Panc1 (cell line): ENCODE data around the gene SRSF3. TPM values are rescaled to one million over a fixed set of nuclear protein-coding genes. Genes with fewer than 3 reads are reported as not detected.

Experiments used
- ATAC-seq: fragments of 200-7000 bp; cut with Tn5 transposase; 2 replicates; pipeline ENCODE4 v1.9.1; 2020; ENCODE audit warnings: mild to moderate bottlenecking, moderate library complexity
- BruUV-seq: library from RNA; stranded (reverse); fragments of 400-500 nt; replicated peaks from 2 replicates; lab custom pipeline; 2021; lab: Mats Ljungman, UMichigan
- CTCF ChIA-PET: fragments of 300-600 bp; sonication (Branson Sonifier 250); formaldehyde crosslinking; loops from one replicate; lab custom pipeline; 2022; ENCODE audit warnings: antibody characterized with exemption; lab: Charles Lee
- POLR2A ChIA-PET: fragments of 300-600 bp; sonication (Branson Sonifier 250); formaldehyde crosslinking; loops from one replicate; lab custom pipeline; 2022; ENCODE audit warnings: antibody characterized with exemption; lab: Charles Lee
- DNase-seq: peaks from one replicate; pipeline ENCODE4 v3.0.0-alpha.2; 2010; ENCODE audit warnings: low read depth, low spot score
- H3K27ac ChIP-seq: 2 replicates; pipeline ENCODE4 v1.5.1; 2011; ENCODE audit warnings: mild to moderate bottlenecking, low read length, inconsistent platforms
- H3K27me3 ChIP-seq: fragments of 200-500 bp; sonication (Bioruptor generic); 2 replicates; pipeline ENCODE4 v1.6.0; 2014; ENCODE audit warnings: low read length, inconsistent platforms; ENCODE audit not compliant: control insufficient read depth, insufficient read depth
- H3K36me3 ChIP-seq: fragments of 200-500 bp; sonication (Bioruptor generic); 2 replicates; pipeline ENCODE4 v1.5.1; 2014; ENCODE audit warnings: inconsistent platforms, mild to moderate bottlenecking, low read length, moderate library complexity; ENCODE audit not compliant: control insufficient read depth, insufficient read depth
- H3K4me1 ChIP-seq: 2 replicates; pipeline ENCODE4 v1.5.1; 2011; ENCODE audit warnings: inconsistent platforms, mild to moderate bottlenecking, low read length, moderate library complexity; ENCODE audit not compliant: control insufficient read depth, insufficient read depth
- H3K4me3 ChIP-seq, 2 experiments: 2 replicates each; pipeline ENCODE4 v1.5.1; 2011 to 2012; ENCODE audit warnings: low read depth in 2 of 2, low read length in 2 of 2, mild to moderate bottlenecking in 2 of 2, inconsistent platforms in 1 of 2, moderate library complexity in 1 of 2
- H3K9me3 ChIP-seq: fragments of 200-500 bp; sonication (Bioruptor generic); 2 replicates; pipeline ENCODE4 v1.5.1; 2014; ENCODE audit warnings: low read depth, mild to moderate bottlenecking, inconsistent platforms, low read length, moderate library complexity; ENCODE audit not compliant: control insufficient read depth, insufficient read depth
- CTCF ChIP-seq: fragments of 450-650 bp; IDR thresholded peaks from 2 replicates; pipeline ENCODE4 v1.5.1; 2017; ENCODE audit warnings: mild to moderate bottlenecking
- POLR2AphosphoS5 ChIP-seq: IDR thresholded peaks from 2 replicates; pipeline ENCODE4 v1.6.1; 2012; ENCODE audit warnings: mild to moderate bottlenecking, low read depth, low read length, moderate library complexity
- REST ChIP-seq, 2 experiments: IDR thresholded peaks; 2 replicates each; pipeline ENCODE4 v1.6.1; 2011 to 2012; ENCODE audit warnings: low read depth in 2 of 2, control low read depth in 1 of 2, low read length in 1 of 2, mild to moderate bottlenecking in 1 of 2, moderate library complexity in 1 of 2; ENCODE audit not compliant: insufficient read depth in 1 of 2
- SIN3A ChIP-seq: IDR thresholded peaks from 2 replicates; pipeline ENCODE4 v1.6.1; 2012; ENCODE audit warnings: low read depth, mild to moderate bottlenecking, low read length, moderate library complexity, borderline replicate concordance; ENCODE audit not compliant: insufficient read depth
- TCF7L2 ChIP-seq: IDR thresholded peaks from 2 replicates; pipeline ENCODE4 v1.6.1; 2011; ENCODE audit warnings: mild to moderate bottlenecking, low read depth, low read length, inconsistent platforms
- in situ Hi-C: cut with HindIII; loops from 2 replicates; pipeline ENCODE4 v1.10.0; 2016; ENCODE audit warnings: low sequenced_read_pairs, low pct_unique_long_range_greater_than_20kb
- intact Hi-C: fragments of 100-400 bp; cut with micrococcal nuclease; formaldehyde crosslinking; loops from one replicate; pipeline ENCODE4 v1.10.0; 2022; ENCODE audit not compliant: unreplicated experiment
- total RNA-seq: library from RNA; stranded (reverse); gene quantifications from one replicate; pipeline ENCODE4 v1.2.1, GENCODE V29; 2021; ENCODE audit not compliant: unreplicated experiment

The SRSF3 gene
- total RNA-seq, 1 experiment from 2014 or later: 356 TPM

GRCh38 chr6:36631326-36632011 lies 37.3 kb downstream of the SRSF3 start:
- TF ChIP-seq REST (IDR thresholded peaks at IDR 0.05; ENCODE audit: insufficient read depth in 1 of 2, low read depth in 2 of 2, low read length in 1 of 2) (no peak), SIN3A (no peak), CTCF (no peak), POLR2AphosphoS5 (no peak), TCF7L2 (no peak)
- no peaks in the 10 kb centered on the region for H3K27me3 ChIP-seq
- peaks cover 23% of the 10 kb centered on the region for H3K4me1 ChIP-seq
- ChIA-PET POLR2A (no interaction called here), CTCF (interaction anchor here (0.7 kb wide), 1 partner anchor 130 kb away, joined by 7 read pairs; no protein-coding TSS in a partner anchor)
- H3K9me3 ChIP-seq: no peaks in the 10 kb centered on the region
- no peak for DNase-seq
- BruUV-seq: no TSS peak
- no peak for ATAC-seq
- in situ Hi-C loops (no loop called here), intact Hi-C loops (no loop called here)
- no peaks in the 10 kb centered on the region for H3K36me3 ChIP-seq
- no peak overlapping the region for H3K27ac ChIP-seq
- H3K4me3 ChIP-seq: no peak overlapping the region

GRCh38 chr6:36633370-36633769 lies 39.2 kb downstream of the SRSF3 start:
- Histone ChIP-seq H3K36me3 (no peaks in the 10 kb centered on the region), H3K9me3 (no peaks in the 10 kb centered on the region), H3K27ac (peak overlapping the region; percentile 79), H3K4me1 (peaks cover 27% of the 10 kb centered on the region), H3K4me3 (no peak overlapping the region), H3K27me3 (no peaks in the 10 kb centered on the region)
- no TSS peak for BruUV-seq
- TF ChIP-seq REST (IDR thresholded peaks at IDR 0.05; ENCODE audit: insufficient read depth in 1 of 2, low read depth in 2 of 2, low read length in 1 of 2) (no peak), CTCF (no peak), TCF7L2 (no peak), SIN3A (no peak), POLR2AphosphoS5 (no peak)
- ChIA-PET POLR2A (no interaction called here), CTCF (interaction anchor here (0.6 to 0.7 kb wide), 2 partner anchors 9 kb away, joined by 3 to 4 read pairs; no protein-coding TSS in a partner anchor)
- ATAC-seq (no peak), DNase-seq (no peak)
- intact Hi-C loops: no loop called here
- in situ Hi-C loops: no loop called here
